HG03095 (cell line): ENCODE results near the gene PRPS1.
"Not testable (repeated sequence)": the region's sequence is repeated elsewhere in the genome, so short reads cannot be mapped to it uniquely, and the experiment has no call there.

ENCODE experiments used
- ATAC-seq: cut with Tn5 transposase; IDR thresholded peaks from one replicate; pipeline ENCODE4 v1.9.1; 2021; ENCODE audit warnings: moderate library complexity; ENCODE audit not compliant: unreplicated experiment

PRPS1 gene

DNA sequence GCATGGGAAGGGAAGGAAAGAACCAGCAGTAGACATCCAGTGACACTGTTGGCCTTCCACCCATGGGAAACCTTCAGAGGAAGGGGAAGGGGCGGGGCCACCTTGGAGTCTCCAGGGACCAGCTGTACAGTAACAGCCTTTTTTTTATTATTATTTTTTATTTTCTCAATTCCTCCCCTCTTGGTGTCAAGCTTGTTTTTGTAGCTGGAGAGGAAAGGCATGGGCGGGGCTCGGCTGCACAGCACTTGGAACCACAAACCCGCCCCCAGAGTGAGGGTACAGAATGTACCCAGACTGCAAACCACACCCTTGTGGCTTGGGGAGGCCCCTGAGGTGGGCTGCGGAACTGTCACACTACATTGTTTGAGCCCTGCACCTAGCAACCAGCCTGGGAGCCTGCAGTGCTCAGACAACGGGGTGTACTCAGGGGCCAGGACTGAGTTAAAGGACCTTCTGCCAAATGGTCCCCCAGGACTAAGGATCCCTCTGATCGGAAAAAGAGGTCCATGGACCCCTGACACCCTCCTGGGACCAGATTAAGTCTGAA is 45.7 kb downstream of the PRPS1 start:
- peak; percentile 87 for ATAC-seq

DNA sequence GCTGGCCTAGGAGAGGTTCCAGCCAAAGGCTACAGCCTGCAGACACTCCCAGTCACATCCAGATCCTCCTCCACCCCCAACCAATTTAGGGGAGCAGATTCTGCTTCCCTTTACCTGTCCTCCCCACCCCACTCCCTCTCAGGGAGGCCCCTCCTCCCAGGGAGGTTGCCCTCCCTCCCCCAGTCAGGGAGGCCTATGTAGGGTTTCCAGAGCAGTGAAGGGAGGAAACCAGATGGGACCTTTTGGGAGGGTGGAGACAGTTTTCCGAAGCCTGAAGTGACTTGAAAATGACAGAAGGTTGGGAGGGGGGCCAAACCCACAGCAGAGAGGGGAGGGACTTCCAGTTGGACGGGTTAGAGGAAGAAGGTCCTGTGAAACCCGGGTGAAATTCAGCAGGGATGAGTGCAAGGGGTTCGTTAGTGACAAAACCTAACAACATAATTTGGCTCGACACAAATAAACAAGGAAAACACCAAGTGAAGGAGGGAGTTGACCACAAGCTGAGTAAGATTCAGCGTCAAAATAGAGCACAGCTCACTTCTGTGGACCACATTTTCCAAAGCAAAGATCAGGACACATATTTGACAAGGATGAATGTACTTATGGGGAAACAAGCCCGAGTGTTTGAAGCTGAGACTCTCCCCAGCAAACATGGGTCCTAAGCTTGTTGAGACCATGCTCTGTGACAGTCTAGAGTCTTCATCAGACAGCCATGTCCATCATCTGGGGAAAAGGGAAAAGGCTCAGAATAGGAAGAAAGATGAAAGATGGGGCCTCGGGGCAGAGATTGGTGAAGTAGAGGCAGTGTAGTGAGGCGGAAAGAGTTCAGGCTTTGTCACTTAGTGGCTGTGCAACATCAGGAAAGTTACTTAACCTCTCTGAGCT is 46.4 kb downstream of the PRPS1 start:
- peak; percentile 14 for ATAC-seq

- ATAC-seq, result no peak
Measured at GRCh38 chrX:107675365-107675654, 47.0 kb downstream of the PRPS1 start.

DNA sequence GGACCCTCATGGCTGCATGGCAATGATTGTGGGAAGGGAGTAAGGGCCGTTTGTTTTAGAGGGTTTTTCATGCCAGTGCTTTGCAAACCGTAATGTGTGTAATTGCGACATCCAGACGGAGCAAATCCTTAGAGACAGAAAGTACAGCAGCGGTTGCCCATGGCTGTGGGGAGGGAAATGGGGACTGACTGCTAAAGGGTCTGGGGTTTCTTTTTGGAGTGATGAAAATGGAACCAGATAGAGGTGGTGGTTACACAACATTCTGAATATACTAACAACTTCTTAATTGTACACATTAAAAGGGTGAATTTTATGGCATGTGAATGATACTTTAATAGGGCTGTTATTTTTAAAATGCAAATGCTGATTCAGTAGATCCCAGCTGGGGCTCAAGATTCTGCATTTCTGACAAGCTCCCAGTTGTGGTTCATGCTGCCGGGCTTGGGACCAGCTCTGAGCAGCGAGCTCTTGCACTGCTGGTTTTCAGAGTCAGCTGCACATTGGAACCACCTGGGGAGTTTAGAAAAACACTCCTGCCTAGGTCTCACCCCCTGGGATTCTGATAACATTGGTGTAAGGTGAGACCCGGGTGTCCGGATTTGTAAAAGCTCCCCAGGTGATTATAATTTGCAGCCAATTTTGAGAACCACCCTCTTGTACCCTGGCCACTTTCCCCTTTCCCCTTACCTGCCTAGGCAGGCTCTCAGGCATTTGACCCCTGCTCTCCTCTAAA is 47.7 kb downstream of the PRPS1 start:
- no peak for ATAC-seq

DNA sequence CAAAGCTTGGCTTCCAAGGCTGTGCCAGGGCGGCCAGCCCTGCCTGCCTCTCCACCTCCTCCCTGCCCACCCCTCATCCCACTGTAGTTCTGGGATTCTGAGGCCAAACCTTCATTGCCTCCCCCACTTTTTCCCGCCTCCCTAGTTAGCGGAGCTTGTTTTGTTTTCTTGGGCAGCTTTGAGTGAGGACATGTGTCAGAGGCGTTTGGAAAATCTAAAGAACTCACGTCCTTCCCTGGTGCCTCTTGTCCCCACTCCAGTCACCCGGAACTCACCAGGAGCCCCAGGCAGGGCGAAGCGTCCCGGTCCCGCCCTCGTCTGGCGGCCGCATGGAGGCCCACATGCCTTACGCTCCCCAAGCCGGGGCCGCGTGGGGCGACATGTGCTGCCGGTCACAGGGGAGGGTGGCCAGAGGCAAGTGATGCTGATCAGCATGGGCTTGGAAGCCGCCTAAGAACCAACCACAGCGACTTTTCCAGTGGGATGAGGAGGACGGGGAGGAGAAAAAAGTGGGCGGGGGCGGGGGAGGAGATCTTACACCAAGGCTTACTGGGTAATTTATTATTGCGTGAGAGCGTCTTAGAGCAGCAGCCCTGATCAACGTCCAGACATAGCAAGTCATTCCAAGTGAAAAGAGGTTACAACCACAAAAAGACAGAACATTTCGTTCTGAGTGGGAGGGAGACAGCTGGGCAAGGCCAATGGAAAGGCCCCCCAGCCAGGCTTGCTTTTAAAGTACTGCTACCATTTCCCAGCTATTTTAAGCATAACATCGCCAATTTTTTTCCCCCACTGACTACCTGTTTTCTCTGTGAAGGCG is 48.5 kb downstream of the PRPS1 start:
- ATAC-seq, result no peak

DNA sequence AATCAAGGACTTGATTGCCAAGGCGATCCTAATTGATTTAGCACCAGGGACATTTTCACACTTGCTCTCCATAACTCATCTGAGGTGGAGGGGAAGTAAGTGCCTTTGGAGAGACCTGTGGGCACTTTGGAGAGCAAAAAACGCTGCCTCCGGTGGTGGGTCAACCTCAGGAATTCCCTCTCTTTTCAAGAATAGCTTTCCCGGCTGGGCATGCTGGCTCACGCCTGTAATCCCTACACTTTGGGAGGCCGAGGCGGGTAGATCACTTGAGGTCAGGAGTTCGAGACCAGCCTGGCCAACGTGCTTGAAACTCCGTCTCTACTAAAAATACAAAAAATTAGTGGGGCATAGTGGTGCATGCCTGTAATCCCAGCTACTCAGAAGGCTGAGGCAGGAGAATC is 49.2 kb downstream of the PRPS1 start:
- no peak for ATAC-seq

DNA sequence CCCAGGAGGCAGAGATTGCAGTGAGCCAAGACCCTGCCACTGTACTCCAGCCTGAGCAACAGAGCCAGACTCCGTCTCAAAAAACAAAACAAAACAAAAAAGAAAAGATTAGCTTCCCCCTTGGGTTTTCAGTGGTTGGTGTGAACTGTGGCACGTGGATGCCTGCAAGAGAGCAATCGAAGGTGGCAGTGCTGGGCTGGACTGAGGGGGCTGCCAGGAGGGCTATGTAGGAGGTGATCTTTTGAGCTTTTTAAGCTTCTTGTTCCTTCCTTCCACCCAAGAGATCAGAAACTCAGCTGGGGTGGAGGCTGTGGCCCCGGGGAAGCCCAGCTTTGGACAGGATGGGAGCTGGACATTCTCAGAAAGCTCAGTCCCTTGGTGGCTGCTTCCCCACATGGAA is 49.6 kb downstream of the PRPS1 start:
- ATAC-seq, result no peak

GRCh38 chrX:107678957-107679740 is 50.8 kb downstream of the PRPS1 start:
- ATAC-seq, result no peak

DNA sequence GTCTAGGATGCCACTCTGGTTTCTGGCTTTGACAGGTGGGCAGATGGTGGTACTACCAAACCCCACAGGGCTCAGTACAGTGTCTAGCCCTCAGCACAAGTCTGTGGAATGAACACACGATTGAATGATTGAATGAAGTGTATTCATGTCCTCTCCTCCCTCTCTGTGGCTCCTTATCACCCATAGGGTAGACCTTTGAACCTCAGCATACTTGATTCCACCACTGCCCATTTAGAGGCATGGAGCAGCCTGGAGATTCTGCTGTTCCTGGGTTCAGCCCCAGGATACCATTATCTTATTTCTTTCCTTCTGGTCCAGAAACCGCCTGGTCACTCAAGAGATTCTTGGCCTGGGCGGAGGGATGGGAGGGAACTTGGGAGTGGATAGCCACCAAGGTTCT is 53.9 kb downstream of the PRPS1 start:
- ATAC-seq, result no peak

- no peak for ATAC-seq
Measured at GRCh38 chrX:107683124-107683895, 55.0 kb downstream of the PRPS1 start.

- no peak for ATAC-seq
Measured at GRCh38 chrX:107683931-107684330, 55.6 kb downstream of the PRPS1 start.

GRCh38 chrX:107684956-107685385 is 56.7 kb downstream of the PRPS1 start:
- ATAC-seq, result peak; percentile 73

GRCh38 chrX:107685586-107685985 is 57.3 kb downstream of the PRPS1 start:
- not testable (repeated sequence) for ATAC-seq

- no peak for ATAC-seq
Measured at GRCh38 chrX:107686026-107686425, 57.7 kb downstream of the PRPS1 start.

DNA sequence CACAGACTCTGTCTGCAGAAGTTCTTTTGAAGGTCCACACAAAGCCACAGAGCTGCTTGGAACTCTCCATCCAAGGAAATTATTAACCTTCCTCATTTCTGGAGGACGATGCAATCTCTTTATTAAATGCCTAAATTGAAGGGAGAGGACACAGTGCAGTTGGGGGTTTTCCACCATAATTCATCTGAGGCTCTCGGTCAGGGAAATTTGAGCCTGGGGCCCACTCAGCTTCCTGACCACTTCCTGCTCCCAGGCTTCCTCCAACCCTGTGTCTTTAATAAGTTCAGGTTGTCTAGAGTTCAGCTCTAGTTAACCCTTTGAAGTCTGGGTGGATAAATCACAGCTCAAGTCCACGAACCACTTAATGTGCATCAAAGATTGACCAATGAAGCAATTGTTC is 58.5 kb downstream of the PRPS1 start:
- ATAC-seq, result no peak

DNA sequence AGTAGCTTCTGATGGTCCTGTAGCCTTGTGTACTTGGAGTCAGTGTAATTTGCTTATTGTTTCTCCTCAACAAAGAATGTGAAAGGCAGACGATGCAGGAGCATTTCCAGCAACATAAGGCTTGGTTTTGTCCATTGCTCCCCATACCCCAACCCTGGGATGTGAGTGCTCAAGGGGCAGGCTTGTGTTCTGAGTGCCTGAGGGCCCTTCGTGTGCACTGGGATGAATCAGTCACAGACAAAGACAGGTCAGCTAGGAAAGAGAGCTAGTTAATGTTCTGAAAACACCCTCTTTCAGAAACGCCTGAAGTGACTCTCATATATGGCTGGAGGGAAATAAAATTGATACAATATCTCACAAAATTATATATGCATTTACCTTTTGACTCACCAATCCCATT is 59.1 kb downstream of the PRPS1 start:
- no peak for ATAC-seq

DNA sequence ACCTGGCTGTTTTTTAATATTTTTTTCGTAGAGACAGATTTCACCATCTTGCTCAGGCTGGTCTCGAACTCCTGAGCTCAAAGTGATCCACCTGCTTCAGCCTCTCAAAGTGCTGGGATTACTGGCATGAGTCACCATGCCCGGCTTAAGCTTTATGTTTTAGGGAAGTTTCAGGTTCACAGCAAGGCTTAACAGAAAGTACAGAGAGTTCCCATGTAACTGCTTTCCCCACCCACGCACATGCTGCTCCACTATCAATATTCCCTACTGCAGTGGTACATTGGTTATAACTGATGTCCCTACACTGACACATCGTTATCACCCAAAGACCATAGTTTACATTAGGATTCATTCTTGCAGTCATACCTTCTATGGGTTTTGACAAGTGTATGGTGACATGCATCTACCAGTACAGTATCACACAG is 62.7 kb downstream of the PRPS1 start:
- ATAC-seq, result no peak

DNA sequence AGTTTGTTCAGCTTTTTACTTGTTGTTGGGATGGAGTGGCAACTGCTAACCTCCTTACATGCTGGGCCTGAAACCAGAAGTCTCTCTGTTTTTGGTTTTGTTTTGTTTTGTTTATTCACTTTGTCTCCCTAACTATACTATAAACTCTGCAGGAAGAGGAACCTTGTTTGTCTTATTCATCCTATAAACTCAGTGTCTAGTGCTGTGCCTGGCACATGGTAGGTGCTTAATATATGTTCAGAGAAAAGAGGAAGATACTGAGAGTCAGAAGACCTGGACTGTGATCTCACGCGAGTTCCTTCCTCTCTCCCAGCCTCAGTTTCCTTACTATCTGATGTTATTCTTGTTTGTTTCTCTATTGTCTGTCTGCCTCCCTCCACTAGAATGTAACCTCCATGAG is 71.3 kb downstream of the PRPS1 start:
- ATAC-seq, result no peak

GRCh38 chrX:107700317-107700774 is 72.0 kb downstream of the PRPS1 start:
- no peak for ATAC-seq
